Fibroblast of gingiva (primary cell): ENCODE results near the gene WDR45B.
"Not testable (repeated sequence)": the region's sequence is repeated elsewhere in the genome, so short reads cannot be mapped to it uniquely, and the experiment has no call there.

Source experiments
- DNase-seq: peaks from one replicate; pipeline ENCODE4 v3.0.0-alpha.2; 2011; ENCODE audit warnings: low read depth

The WDR45B gene

GRCh38 chr17:82657926-82658325 lies 9.7 kb upstream of the WDR45B start:
- DNase-seq, result no peak

- DNase-seq, result no peak
Observed at GRCh38 chr17:82656266-82656665, 8.0 kb upstream of the WDR45B start.

GRCh38 chr17:82655523-82655922 lies 7.3 kb upstream of the WDR45B start:
- DNase-seq, result no peak

GRCh38 chr17:82655038-82655479 lies 6.8 kb upstream of the WDR45B start:
- no peak for DNase-seq

- not testable (repeated sequence) for DNase-seq
Observed at GRCh38 chr17:82654611-82655010, 6.4 kb upstream of the WDR45B start.

GRCh38 chr17:82653651-82654528 lies 5.6 kb upstream of the WDR45B start:
- DNase-seq, result no peak

- no peak for DNase-seq
Observed at GRCh38 chr17:82650723-82651122, 2.5 kb upstream of the WDR45B start.

- no peak for DNase-seq
Observed at GRCh38 chr17:82649501-82650261, 1.4 kb upstream of the WDR45B start.

- DNase-seq, result no peak
Observed at GRCh38 chr17:82648742-82649331, 593 bp upstream of the WDR45B start.

GRCh38 chr17:82647593-82648164 lies 565 bp downstream of the WDR45B start:
- DNase-seq, result no peak

- no peak for DNase-seq
Observed at GRCh38 chr17:82645516-82645915, 2.7 kb downstream of the WDR45B start.

- no peak for DNase-seq
Observed at GRCh38 chr17:82644148-82644547, 4.1 kb downstream of the WDR45B start.

GRCh38 chr17:82642022-82642421 lies 6.2 kb downstream of the WDR45B start:
- no peak for DNase-seq

- DNase-seq, result no peak
Observed at GRCh38 chr17:82640036-82640435, 8.2 kb downstream of the WDR45B start.

- no peak for DNase-seq
Observed at GRCh38 chr17:82639628-82640027, 8.6 kb downstream of the WDR45B start.

GRCh38 chr17:82638183-82638773 lies 10.0 kb downstream of the WDR45B start:
- DNase-seq, result no peak

- no peak for DNase-seq
Observed at GRCh38 chr17:82636626-82637598, 11.3 kb downstream of the WDR45B start.

- no peak for DNase-seq
Observed at GRCh38 chr17:82633343-82633742, 14.9 kb downstream of the WDR45B start.

- no peak for DNase-seq
Observed at GRCh38 chr17:82632451-82632850, 15.8 kb downstream of the WDR45B start.

- no peak for DNase-seq
Observed at GRCh38 chr17:82631544-82631943, 16.7 kb downstream of the WDR45B start.

- DNase-seq, result no peak
Observed at GRCh38 chr17:82630212-82630611, 18.0 kb downstream of the WDR45B start.
